ENCODE measurements around the gene TLK1. TPM values are rescaled to one million over a fixed set of nuclear protein-coding genes. Genes with fewer than 3 reads are reported as not detected.

TLK1 gene
- total RNA-seq, 1 experiment from 2014 or later: 7.1 TPM

Other genes with a start within 250 kb of the TLK1 start
- gene GORASP2, start 231.6 kb downstream of the TLK1 start, total RNA-seq (2014; rRNA removed; shearing (Covaris generic); ENCODE audit: low replicate concordance): 51.6 and 113 TPM in 2 replicates